Measurements from ENCODE around the gene GSE1. TPM values are rescaled to one million over a fixed set of nuclear protein-coding genes. Genes with fewer than 3 reads are reported as not detected.

GSE1 gene
- total RNA-seq, 1 experiment from 2014 or later = 97.5 TPM

DNA sequence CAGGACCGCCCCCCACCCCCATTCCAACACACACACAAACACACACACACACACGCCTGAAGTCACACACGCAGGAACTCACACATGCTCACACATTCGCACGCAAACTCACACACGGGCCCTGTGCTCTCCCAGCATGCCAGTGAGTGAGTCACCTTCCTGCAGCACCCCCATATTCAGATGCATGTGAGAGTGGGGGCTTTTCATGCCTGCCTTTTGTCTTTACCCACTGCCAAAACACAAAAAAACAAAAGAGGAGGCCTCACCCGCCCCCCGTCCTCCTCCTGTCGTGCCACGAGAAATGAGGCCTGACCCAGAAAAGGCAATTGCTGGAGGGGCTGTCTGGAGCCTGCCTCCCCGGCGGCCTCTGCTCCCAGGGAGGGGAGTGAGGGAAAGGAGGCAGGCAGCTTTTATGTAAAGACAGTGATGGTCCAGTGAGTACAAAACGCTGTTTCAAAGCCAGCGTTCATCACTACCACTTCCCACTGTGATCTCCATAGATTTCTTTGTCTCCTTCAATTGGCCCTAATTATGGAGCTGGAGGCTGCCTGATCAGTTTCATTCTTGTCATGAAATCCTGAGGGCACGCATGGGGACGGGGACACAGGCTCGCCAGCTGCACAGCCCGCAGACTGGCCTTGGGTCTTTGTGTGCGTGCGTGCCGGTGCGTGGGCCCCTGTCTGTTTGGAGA is 29.5 kb upstream of the GSE1 start:
- in situ Hi-C loops (cut with HindIII; ENCODE audit: low pct_unique_long_range_greater_than_20kb, low sequenced_read_pairs) (no loop called here), intact Hi-C loops (cut with micrococcal nuclease; ENCODE audit: unreplicated experiment) (no loop called here)
- ChIA-PET CTCF (no interaction called here), POLR2A (no interaction called here)
- no peaks in the 10 kb centered on the region for H3K36me3 ChIP-seq (ENCODE audit: control insufficient read depth, insufficient read depth, low read length)
- DNase-seq (ENCODE audit: low read depth, low spot score) = no peak
- no peaks in the 10 kb centered on the region for H3K27me3 ChIP-seq (ENCODE audit: control insufficient read depth, insufficient read depth, low read length)
- H3K4me1 ChIP-seq (ENCODE audit: control insufficient read depth, insufficient read depth, low read length) = peaks cover 63% of the 10 kb centered on the region
- BruUV-seq (replicated peaks) = no TSS peak
- TF ChIP-seq, protein P1, sequence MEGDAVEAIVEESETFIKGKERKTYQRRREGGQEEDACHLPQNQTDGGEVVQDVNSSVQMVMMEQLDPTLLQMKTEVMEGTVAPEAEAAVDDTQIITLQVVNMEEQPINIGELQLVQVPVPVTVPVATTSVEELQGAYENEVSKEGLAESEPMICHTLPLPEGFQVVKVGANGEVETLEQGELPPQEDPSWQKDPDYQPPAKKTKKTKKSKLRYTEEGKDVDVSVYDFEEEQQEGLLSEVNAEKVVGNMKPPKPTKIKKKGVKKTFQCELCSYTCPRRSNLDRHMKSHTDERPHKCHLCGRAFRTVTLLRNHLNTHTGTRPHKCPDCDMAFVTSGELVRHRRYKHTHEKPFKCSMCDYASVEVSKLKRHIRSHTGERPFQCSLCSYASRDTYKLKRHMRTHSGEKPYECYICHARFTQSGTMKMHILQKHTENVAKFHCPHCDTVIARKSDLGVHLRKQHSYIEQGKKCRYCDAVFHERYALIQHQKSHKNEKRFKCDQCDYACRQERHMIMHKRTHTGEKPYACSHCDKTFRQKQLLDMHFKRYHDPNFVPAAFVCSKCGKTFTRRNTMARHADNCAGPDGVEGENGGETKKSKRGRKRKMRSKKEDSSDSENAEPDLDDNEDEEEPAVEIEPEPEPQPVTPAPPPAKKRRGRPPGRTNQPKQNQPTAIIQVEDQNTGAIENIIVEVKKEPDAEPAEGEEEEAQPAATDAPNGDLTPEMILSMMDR (IDR thresholded peaks at IDR 0.05) = no peak
- H3K9me3 ChIP-seq (ENCODE audit: control insufficient read depth, insufficient read depth, low read depth, low read length) = no peaks in the 10 kb centered on the region
- no peak overlapping the region for H3K27ac ChIP-seq (ENCODE audit: low read length)
- H3K4me3 ChIP-seq (ENCODE audit: low read depth in 2 of 2, low read length in 2 of 2) = no peak overlapping the region
- no peak for ATAC-seq

DNA sequence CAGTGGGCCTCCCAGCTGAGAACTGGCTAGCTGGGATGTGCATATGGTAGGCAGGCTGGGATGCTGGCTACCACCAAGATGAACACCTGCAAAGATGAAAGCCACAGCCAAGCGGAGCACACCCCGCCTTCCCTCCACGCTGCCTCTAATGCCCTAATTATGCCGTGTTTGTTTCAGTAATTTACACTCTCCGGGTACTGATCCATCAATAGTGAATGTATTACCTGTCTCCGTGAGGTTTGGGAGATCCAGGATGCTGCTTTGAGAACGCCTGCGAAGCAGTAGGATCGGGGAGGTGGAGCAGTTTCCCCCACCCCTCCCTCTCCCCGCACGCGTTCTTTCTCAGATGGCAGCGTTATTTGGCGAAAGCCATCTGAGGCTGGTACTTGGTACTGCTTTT is 28.9 kb upstream of the GSE1 start:
- TF ChIP-seq TCF7L2 (IDR thresholded peaks at IDR 0.05; ENCODE audit: low read depth, low read length) (no peak), SIN3A (IDR thresholded peaks at IDR 0.05; ENCODE audit: borderline replicate concordance, insufficient read depth, low read depth, low read length) (no peak), POLR2AphosphoS5 (IDR thresholded peaks at IDR 0.05; ENCODE audit: low read depth, low read length) (no peak)
- TF ChIP-seq, protein P1 (IDR thresholded peaks at IDR 0.05) = no peak
- TF ChIP-seq, protein P2, sequence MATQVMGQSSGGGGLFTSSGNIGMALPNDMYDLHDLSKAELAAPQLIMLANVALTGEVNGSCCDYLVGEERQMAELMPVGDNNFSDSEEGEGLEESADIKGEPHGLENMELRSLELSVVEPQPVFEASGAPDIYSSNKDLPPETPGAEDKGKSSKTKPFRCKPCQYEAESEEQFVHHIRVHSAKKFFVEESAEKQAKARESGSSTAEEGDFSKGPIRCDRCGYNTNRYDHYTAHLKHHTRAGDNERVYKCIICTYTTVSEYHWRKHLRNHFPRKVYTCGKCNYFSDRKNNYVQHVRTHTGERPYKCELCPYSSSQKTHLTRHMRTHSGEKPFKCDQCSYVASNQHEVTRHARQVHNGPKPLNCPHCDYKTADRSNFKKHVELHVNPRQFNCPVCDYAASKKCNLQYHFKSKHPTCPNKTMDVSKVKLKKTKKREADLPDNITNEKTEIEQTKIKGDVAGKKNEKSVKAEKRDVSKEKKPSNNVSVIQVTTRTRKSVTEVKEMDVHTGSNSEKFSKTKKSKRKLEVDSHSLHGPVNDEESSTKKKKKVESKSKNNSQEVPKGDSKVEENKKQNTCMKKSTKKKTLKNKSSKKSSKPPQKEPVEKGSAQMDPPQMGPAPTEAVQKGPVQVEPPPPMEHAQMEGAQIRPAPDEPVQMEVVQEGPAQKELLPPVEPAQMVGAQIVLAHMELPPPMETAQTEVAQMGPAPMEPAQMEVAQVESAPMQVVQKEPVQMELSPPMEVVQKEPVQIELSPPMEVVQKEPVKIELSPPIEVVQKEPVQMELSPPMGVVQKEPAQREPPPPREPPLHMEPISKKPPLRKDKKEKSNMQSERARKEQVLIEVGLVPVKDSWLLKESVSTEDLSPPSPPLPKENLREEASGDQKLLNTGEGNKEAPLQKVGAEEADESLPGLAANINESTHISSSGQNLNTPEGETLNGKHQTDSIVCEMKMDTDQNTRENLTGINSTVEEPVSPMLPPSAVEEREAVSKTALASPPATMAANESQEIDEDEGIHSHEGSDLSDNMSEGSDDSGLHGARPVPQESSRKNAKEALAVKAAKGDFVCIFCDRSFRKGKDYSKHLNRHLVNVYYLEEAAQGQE (IDR thresholded peaks at IDR 0.05; ENCODE audit: insufficient read depth in 1 of 2, low read depth in 2 of 2, low read length in 1 of 2) = no peak
- POLR2A ChIA-PET = no interaction called here
- ATAC-seq = no peak
- CTCF ChIA-PET = no interaction called here
- in situ Hi-C loops (cut with HindIII; ENCODE audit: low pct_unique_long_range_greater_than_20kb, low sequenced_read_pairs) = no loop called here
- BruUV-seq (replicated peaks) = no TSS peak
- Histone ChIP-seq H3K27me3 (ENCODE audit: control insufficient read depth, insufficient read depth, low read length) (no peaks in the 10 kb centered on the region), H3K4me3 (ENCODE audit: low read depth in 2 of 2, low read length in 2 of 2) (no peak overlapping the region), H3K4me1 (ENCODE audit: control insufficient read depth, insufficient read depth, low read length) (peaks cover 57% of the 10 kb centered on the region), H3K27ac (ENCODE audit: low read length) (no peak overlapping the region), H3K36me3 (ENCODE audit: control insufficient read depth, insufficient read depth, low read length) (no peaks in the 10 kb centered on the region), H3K9me3 (ENCODE audit: control insufficient read depth, insufficient read depth, low read depth, low read length) (no peaks in the 10 kb centered on the region)
- no peak for DNase-seq (ENCODE audit: low read depth, low spot score)
- intact Hi-C loops (cut with micrococcal nuclease; ENCODE audit: unreplicated experiment) = no loop called here
